Urothelium cell line (cell line): Measurements from ENCODE around the gene ATL1.
"Not testable (repeated sequence)": the region's sequence is repeated elsewhere in the genome, so short reads cannot be mapped to it uniquely, and the experiment has no call there.

ENCODE experiments used
- DNase-seq: peaks from one replicate; pipeline ENCODE4 v3.0.0; 2011; ENCODE audit warnings: low spot score, mixed read lengths
- FAIRE-seq: peaks from 2 replicates; lab custom pipeline; 2011; peaks lifted over from hg19 to GRCh38; lab: Jason Lieb, UNC

The ATL1 gene

GRCh38 chr14:50635141-50635540 is 75.2 kb downstream of the ATL1 start:
- FAIRE-seq = no peak
- DNase-seq = no peak

DNA sequence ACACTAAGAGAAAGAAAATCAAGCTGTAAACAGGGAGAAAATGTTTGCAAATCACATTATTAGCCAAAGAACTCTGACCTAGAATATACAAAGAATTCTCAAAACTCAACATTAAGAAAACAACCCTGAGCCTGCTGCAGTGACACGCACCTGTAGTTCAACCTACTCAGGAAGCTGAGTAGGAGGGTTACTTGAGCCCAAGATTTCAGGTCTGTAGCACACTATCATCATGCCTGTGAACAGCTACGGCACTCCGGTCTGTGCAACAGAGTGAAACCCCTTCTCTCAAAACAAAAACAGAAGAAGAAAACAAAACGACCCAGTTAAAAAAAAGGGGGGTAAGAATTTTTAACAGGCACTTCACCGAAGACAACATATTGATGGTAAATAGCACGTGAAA is 87.3 kb downstream of the ATL1 start:
- DNase-seq (no peak), FAIRE-seq (peak; percentile 61)

GRCh38 chr14:50647753-50648152 is 87.8 kb downstream of the ATL1 start:
- FAIRE-seq = peak; percentile 56
- DNase-seq = no peak

DNA sequence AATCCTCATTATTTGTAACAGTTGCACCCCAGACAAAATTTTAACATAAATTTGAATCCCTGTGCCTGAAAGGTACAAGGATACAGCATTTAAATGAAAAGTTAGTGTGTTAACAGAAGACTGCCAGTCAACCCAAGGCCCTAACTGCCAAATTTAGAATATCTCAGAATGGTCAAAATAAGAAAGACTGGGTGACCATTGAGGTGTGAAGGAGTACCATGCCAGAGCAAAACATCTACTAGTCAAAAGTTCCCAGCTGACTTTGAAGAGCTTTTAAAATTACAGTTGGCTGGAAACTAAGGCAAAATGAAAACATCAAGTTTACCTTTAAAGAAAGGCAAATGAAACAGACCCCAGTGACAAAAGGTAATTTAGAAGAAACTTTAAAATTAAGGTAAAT is 89.7 kb downstream of the ATL1 start:
- no peak for FAIRE-seq
- no peak for DNase-seq

DNA sequence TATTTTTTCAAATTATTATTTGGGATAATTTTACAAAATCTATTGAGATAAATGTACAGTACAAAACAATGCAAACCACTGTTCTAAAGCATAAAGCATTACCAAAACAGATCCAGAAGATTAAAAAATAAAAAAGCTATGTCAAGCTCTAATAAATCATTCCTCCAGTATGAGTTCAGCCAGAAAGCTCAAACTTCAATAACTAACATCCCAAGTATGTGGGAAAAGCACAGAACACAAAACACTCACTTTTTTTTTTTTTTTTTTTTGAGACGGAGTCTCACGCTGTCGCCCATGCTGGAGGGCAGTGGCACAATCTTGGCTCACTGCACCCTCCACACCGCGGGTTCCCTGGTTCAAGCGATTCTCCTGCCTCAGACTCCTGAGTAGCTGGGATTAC is 96.8 kb downstream of the ATL1 start:
- DNase-seq = no peak

GRCh38 chr14:50657753-50658152 is 97.8 kb downstream of the ATL1 start:
- DNase-seq (no peak), FAIRE-seq (no peak)

More for the DNA sequence above, 96.8 kb downstream of the ATL1 start:
- FAIRE-seq = no peak

DNA sequence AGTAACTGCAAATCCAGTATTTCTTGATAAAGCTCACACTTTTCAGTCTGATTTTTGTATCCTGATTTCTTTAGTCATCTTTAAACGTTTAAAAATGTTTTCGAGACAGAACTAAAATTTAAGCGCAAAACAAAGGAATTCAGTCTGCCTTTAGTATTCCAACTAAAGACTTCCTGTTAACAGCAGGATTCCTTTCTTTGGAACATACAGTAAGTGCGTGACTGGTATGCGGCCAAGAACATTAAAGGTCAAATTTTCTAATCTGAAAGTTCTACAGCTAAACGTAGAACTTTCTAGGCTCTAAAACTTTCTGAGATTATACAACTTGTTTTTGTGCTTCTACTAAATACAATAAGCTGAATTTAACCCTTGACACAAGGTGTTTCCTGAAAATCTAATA is 98.3 kb downstream of the ATL1 start:
- FAIRE-seq (no peak), DNase-seq (no peak)

DNA sequence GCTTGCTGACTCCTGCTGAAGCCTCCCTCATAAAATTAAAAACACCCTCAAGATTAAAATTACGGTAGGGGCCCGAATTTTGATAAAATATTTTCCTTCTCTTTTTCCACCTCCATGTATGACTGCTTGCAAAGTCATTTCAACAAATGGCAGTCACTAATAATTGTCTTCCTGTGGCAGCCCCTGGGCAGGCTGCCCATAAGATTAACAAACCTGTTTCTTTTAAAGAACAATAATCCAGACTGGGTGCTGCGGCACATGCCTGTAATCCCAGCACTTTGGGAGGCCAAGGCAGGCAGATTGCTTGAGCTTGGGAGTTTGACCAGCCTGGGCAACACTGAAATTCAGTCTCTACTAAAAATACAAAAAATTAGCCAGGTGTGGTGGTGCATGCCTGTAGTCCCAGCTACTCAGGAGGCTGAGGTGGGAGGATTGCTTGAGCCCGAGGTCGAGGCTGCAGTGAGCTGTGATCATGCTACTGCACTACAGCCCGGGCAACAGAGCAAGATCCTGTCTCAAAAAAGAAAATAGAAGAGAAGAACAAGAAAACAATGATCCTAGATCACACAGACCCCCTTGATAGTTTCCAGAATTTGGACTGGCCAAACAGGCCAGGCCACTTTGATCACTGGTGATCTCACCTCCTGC is 99.5 kb downstream of the ATL1 start:
- no peak for FAIRE-seq
- DNase-seq = no peak

- not testable (repeated sequence) for FAIRE-seq, DNase-seq
Observed at GRCh38 chr14:50664579-50664978, 104.6 kb downstream of the ATL1 start.

GRCh38 chr14:50665300-50665699 is 105.4 kb downstream of the ATL1 start:
- peak; percentile 73 for FAIRE-seq

GRCh38 chr14:50666772-50667683 is 107.1 kb downstream of the ATL1 start:
- DNase-seq (peak; percentile 56), FAIRE-seq (no peak)

More at GRCh38 chr14:50665300-50665699, 105.4 kb downstream of the ATL1 start:
- DNase-seq = not testable (repeated sequence)

- FAIRE-seq (peak; percentile 73), DNase-seq (peak; percentile 50)
Observed at GRCh38 chr14:50667684-50667995, 107.7 kb downstream of the ATL1 start.

DNA sequence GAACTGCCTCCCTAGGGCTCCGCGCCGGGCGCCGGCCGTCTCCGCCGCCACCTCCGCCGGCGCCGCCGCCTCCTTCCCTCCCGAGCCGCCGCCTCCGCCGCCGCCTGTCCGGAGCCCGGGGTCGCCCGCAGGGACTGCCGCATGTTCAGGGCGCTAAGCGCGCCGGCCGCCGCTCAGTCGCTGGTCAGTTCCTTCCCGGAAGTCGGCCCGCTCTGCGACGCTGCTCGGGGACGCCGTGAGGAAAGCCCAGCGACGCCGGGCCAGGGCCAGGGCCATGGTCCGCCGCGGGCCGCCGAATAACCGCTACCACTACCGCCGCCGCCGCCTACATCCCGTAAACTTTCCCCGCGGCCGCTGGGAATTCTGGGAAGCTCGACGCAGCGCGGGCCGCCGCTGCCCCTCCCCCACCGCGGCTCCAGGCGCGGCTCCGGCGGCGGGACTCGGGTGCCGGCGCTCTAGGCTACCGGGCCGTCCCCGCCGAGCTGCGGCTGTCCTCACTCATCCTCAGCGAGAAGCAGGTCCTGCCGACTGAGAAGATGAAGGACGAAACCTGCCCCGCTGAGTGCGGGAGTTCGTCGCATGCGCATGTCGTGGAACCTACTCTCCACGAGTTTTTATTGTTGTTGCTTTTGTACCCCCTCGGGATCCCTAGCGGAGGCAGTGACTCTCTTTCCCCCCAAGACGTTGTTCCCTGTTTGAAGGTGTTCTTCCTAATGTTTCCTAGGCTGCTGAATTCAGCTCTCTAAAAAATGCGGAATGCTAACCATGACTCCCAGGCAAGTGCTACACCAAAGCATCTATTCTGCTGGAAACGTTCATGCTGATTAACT is 108.3 kb downstream of the ATL1 start, which contains the start of gene SAV1:
Gene SAV1, minus strand, starts transcription at position 311 of the 830 bp plus-strand sequence. CDS start 339 bp downstream, outside the sequence.
- FAIRE-seq (peak; percentile 94), DNase-seq (peak; percentile 89)

- DNase-seq = no peak
- no peak for FAIRE-seq
Observed at GRCh38 chr14:50668826-50669143, 108.8 kb downstream of the ATL1 start.

DNA sequence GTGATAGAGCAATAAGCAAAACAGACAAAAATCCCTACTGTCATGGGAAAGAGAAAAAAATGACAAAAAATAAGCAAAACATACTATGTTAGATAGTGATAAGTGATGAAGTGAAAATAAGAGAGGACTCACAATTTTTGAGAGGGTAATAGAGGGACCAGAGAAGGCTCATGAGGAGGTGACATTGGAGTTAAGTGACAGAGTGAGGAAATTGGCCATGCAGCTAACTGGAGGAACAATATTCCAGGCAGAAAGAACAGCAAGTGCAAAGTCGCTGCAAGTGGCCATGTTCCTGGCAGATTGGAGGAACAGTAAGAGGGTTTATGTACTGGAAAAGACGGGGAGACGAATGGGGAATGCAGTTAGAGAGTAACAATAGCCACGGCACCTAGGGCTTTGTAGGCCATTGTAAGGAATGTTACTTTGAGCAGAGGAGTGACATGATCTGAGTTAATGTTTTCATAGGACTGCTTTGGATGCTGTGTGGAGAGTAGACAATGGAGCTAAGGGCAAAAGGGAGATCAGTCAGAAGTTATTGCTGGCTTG is 109.6 kb downstream of the ATL1 start:
- DNase-seq (no peak), FAIRE-seq (no peak)

GRCh38 chr14:50670196-50670865 is 110.4 kb downstream of the ATL1 start:
- DNase-seq (peak; percentile 40), FAIRE-seq (no peak)

DNA sequence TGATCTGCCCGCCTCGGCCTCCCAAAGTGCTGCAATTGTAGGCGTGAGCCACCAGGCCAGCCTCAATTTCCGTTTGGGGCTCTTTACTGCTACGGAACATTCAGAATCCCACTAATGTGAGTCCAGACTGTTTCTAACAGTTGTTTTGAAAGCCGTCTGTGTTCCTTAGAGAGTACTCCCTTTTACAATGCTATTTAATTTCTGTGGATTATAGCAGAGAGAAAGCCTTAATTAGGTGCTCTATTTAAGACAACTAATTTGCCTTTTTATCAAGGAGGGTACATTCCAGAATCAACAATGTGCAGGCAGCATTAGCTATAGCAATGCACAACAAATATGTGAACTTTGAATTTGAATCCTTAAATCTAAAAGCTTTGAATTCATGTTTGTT is 110.9 kb downstream of the ATL1 start:
- FAIRE-seq = no peak
- DNase-seq = no peak

- DNase-seq (peak; percentile 56), FAIRE-seq (no peak)
Observed at GRCh38 chr14:50675597-50675996, 115.7 kb downstream of the ATL1 start.

DNA sequence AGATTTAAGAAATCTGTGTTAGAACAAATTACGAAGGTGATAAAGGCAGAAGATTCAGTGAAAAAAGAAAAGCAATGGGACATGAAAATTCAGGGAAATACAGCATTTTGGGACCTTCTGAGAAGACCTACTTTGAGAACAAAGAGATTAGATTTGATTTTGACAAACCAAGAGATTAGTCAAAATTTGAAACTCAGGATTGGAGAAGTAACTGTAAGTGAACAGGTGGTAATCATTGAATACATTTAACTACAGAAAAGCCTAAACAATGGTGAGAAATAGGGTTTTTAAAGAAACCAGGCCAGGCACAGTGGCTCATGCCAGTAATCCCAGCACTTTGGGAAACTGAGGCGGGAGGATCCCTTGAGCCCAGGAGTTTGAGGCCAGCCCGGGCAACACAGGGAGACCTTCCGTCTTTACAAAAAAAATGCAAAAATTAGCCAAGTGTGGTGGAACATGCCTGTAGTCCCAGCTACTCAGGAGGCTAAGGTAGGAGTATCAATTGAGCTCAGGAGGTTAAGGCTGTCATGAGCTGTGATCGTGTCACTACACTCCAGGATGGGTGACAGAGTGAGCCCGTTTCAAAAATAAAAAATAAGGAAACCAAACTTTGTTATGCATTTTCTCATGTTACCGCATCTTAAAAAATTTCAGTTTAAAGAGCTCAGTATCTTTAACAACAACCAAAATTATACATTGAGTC is 117.0 kb downstream of the ATL1 start:
- FAIRE-seq = no peak
- DNase-seq = no peak

- FAIRE-seq = peak; percentile 86
- peak; percentile 79 for DNase-seq
Observed at GRCh38 chr14:50677527-50678063, 117.7 kb downstream of the ATL1 start.
